ENCODE data around the gene PGF.

PGF gene

GRCh38 chr14:74968811-74969210 is 13.4 kb upstream of the PGF start:
- H3K36me3 Mint-ChIP-seq (ENCODE audit: low read depth) = peaks cover 5% of the 10 kb centered on the region
- peaks cover 25% of the 10 kb centered on the region for H3K27me3 Mint-ChIP-seq (ENCODE audit: low read depth, poor library complexity)
- H3K4me3 Mint-ChIP-seq = no peak overlapping the region
- H3K9me3 Mint-ChIP-seq = no peaks in the 10 kb centered on the region
- no peak for TF ChIP-seq CTCF (IDR thresholded peaks at IDR 0.05)
- peaks cover 36% of the 10 kb centered on the region for H3K4me1 Mint-ChIP-seq
- H3K27ac Mint-ChIP-seq = no peak overlapping the region
- DNase-seq = no peak

GRCh38 chr14:74965486-74966153 is 10.2 kb upstream of the PGF start:
- no peak overlapping the region for H3K27ac Mint-ChIP-seq
- H3K9me3 Mint-ChIP-seq = no peaks in the 10 kb centered on the region
- peaks cover 60% of the 10 kb centered on the region for H3K4me1 Mint-ChIP-seq
- no peak for DNase-seq
- no peak for TF ChIP-seq CTCF (IDR thresholded peaks at IDR 0.05)
- H3K4me3 Mint-ChIP-seq = no peak overlapping the region
- peaks cover 5% of the 10 kb centered on the region for H3K36me3 Mint-ChIP-seq (ENCODE audit: low read depth)
- H3K27me3 Mint-ChIP-seq (ENCODE audit: low read depth, poor library complexity) = peaks cover 31% of the 10 kb centered on the region

- Mint-ChIP-seq H3K4me3 (no peak overlapping the region), H3K9me3 (no peaks in the 10 kb centered on the region), H3K36me3 (ENCODE audit: low read depth) (peaks cover 5% of the 10 kb centered on the region), H3K27ac (no peak overlapping the region), H3K4me1 (peaks cover 64% of the 10 kb centered on the region), H3K27me3 (ENCODE audit: low read depth, poor library complexity) (peaks cover 38% of the 10 kb centered on the region)
- TF ChIP-seq CTCF (IDR thresholded peaks at IDR 0.05) = no peak
- DNase-seq = no peak
Measured at GRCh38 chr14:74964787-74965485, 9.5 kb upstream of the PGF start.

- Mint-ChIP-seq H3K4me3 (peak overlapping the region; percentile 5), H3K9me3 (no peaks in the 10 kb centered on the region), H3K36me3 (ENCODE audit: low read depth) (peaks cover 5% of the 10 kb centered on the region), H3K27me3 (ENCODE audit: low read depth, poor library complexity) (peaks cover 39% of the 10 kb centered on the region), H3K4me1 (peaks cover 73% of the 10 kb centered on the region), H3K27ac (peak overlapping the region; percentile 83)
- no peak for TF ChIP-seq CTCF (IDR thresholded peaks at IDR 0.05)
- no peak for DNase-seq
Measured at GRCh38 chr14:74963705-74964271, 8.4 kb upstream of the PGF start.

GRCh38 chr14:74963178-74963704 is 7.8 kb upstream of the PGF start:
- TF ChIP-seq CTCF (IDR thresholded peaks at IDR 0.05) = no peak
- Mint-ChIP-seq H3K4me1 (peaks cover 73% of the 10 kb centered on the region), H3K36me3 (ENCODE audit: low read depth) (peaks cover 5% of the 10 kb centered on the region), H3K27ac (peak overlapping the region; percentile 83), H3K4me3 (no peak overlapping the region), H3K9me3 (no peaks in the 10 kb centered on the region), H3K27me3 (ENCODE audit: low read depth, poor library complexity) (peaks cover 45% of the 10 kb centered on the region)
- no peak for DNase-seq

All from nephron progenitor cell (in vitro differentiated cells).